Measurements from ENCODE around the gene UBB.

DNA sequence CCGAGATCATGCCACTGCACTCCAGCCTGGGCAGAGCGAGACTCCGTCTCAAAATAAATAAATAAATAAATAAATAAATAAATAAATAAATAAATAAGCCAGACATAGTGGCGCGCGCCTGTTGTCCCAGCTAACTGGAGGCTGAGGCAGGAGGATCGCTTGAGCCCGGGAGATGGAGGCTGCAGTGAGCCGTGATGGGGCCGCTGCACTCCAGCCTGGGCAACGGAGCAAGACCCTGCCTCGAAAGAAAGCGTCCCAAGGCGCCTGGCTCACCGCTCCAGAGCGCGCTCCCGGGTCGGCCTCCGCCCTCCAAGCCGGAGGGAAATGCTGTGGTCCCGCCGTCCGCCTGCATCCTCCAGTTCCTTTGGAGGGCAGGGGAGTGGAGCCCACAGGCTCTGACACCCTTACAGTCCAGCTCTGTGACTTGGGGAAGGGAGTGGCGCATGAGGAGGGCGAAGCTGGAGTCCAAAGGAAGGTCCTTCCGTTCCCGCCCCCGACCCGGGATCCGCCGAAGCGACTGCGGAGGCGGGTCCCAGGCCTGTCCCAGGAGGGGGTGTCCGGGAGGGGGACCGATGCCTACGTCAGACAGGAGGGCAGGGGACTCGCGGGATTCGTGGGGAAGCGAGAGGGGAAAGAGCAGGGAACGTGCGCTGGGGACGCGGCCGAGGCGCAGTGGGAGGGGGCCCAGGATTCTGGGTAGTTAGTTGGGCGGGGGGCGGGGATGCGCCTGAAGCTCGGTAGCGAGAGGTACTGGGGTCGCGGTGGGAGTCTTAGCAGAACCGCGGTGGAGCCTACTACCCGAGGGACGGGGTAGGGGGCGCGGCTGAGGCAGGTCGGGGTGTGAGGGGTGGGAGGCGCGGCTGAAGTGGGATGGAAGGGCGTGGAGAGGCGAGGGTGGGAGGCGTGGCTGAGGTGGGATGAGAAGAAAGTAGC lies 26.1 kb downstream of the UBB start:
- TF ChIP-seq, protein P1, sequence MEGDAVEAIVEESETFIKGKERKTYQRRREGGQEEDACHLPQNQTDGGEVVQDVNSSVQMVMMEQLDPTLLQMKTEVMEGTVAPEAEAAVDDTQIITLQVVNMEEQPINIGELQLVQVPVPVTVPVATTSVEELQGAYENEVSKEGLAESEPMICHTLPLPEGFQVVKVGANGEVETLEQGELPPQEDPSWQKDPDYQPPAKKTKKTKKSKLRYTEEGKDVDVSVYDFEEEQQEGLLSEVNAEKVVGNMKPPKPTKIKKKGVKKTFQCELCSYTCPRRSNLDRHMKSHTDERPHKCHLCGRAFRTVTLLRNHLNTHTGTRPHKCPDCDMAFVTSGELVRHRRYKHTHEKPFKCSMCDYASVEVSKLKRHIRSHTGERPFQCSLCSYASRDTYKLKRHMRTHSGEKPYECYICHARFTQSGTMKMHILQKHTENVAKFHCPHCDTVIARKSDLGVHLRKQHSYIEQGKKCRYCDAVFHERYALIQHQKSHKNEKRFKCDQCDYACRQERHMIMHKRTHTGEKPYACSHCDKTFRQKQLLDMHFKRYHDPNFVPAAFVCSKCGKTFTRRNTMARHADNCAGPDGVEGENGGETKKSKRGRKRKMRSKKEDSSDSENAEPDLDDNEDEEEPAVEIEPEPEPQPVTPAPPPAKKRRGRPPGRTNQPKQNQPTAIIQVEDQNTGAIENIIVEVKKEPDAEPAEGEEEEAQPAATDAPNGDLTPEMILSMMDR (conservative IDR thresholded peaks at IDR 0.05): no peak
- TF ChIP-seq ZFX (IDR thresholded peaks at IDR 0.05): no peak
